ENCODE measurements around the gene DHRS3.

GRCh38 chr1:12654004-12654567 lies 36.1 kb upstream of the DHRS3 start:
- TF ChIP-seq, protein P1, sequence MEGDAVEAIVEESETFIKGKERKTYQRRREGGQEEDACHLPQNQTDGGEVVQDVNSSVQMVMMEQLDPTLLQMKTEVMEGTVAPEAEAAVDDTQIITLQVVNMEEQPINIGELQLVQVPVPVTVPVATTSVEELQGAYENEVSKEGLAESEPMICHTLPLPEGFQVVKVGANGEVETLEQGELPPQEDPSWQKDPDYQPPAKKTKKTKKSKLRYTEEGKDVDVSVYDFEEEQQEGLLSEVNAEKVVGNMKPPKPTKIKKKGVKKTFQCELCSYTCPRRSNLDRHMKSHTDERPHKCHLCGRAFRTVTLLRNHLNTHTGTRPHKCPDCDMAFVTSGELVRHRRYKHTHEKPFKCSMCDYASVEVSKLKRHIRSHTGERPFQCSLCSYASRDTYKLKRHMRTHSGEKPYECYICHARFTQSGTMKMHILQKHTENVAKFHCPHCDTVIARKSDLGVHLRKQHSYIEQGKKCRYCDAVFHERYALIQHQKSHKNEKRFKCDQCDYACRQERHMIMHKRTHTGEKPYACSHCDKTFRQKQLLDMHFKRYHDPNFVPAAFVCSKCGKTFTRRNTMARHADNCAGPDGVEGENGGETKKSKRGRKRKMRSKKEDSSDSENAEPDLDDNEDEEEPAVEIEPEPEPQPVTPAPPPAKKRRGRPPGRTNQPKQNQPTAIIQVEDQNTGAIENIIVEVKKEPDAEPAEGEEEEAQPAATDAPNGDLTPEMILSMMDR (IDR thresholded peaks at IDR 0.05) = no peak
- no peak for TF ChIP-seq POLR2A (IDR thresholded peaks at IDR 0.05)
